ENCODE results near the gene ARHGAP15.

Gene ARHGAP15

GRCh38 chr2:143442193-143442592, 313.0 kb downstream of the ARHGAP15 start:
- TF ChIP-seq CTCF (IDR thresholded peaks at IDR 0.05; ENCODE audit: low read depth, low read length), result no peak
- no peak overlapping the region for H3K4me3 ChIP-seq (ENCODE audit: low read depth, low read length)

- TF ChIP-seq CTCF (IDR thresholded peaks at IDR 0.05; ENCODE audit: low read depth, low read length), result no peak
- H3K4me3 ChIP-seq (ENCODE audit: low read depth, low read length), result no peak overlapping the region
Measured at GRCh38 chr2:143451642-143452281, 322.5 kb downstream of the ARHGAP15 start.

- TF ChIP-seq CTCF (IDR thresholded peaks at IDR 0.05; ENCODE audit: low read depth, low read length), result no peak
- no peak overlapping the region for H3K4me3 ChIP-seq (ENCODE audit: low read depth, low read length)
Measured at GRCh38 chr2:143452817-143453451, 323.7 kb downstream of the ARHGAP15 start.

GRCh38 chr2:143453981-143454511, 324.8 kb downstream of the ARHGAP15 start:
- TF ChIP-seq CTCF (IDR thresholded peaks at IDR 0.05; ENCODE audit: low read depth, low read length), result no peak
- H3K4me3 ChIP-seq (ENCODE audit: low read depth, low read length), result no peak overlapping the region

- TF ChIP-seq CTCF (IDR thresholded peaks at IDR 0.05; ENCODE audit: low read depth, low read length), result no peak
Measured at GRCh38 chr2:143455317-143455716, 326.1 kb downstream of the ARHGAP15 start.

GRCh38 chr2:143458258-143459190, 329.3 kb downstream of the ARHGAP15 start:
- TF ChIP-seq CTCF (IDR thresholded peaks at IDR 0.05; ENCODE audit: low read depth, low read length), result no peak
- no peak overlapping the region for H3K4me3 ChIP-seq (ENCODE audit: low read depth, low read length)

More at GRCh38 chr2:143455317-143455716, 326.1 kb downstream of the ARHGAP15 start:
- H3K4me3 ChIP-seq (ENCODE audit: low read depth, low read length), result no peak overlapping the region
